ENCODE measurements around the gene DHPS. TPM values are rescaled to one million over a fixed set of nuclear protein-coding genes. Genes with fewer than 3 reads are reported as not detected.

DHPS gene
- total RNA-seq, 1 donor from 2014 or later = 79.4 TPM

GRCh38 chr19:12711187-12711586, 29.5 kb upstream of the DHPS start:
- H3K27ac Mint-ChIP-seq = no peak overlapping the region
- peaks cover 13% of the 10 kb centered on the region for H3K36me3 Mint-ChIP-seq
- no peak for DNase-seq (ENCODE audit: extremely low spot score, unreplicated experiment)
- H3K4me3 Mint-ChIP-seq = no peak overlapping the region
- H3K27me3 Mint-ChIP-seq = no peaks in the 10 kb centered on the region
- no peaks in the 10 kb centered on the region for H3K4me1 Mint-ChIP-seq (ENCODE audit: unreplicated experiment)
- H3K9me3 Mint-ChIP-seq = no peaks in the 10 kb centered on the region
- TF ChIP-seq CTCF (conservative IDR thresholded peaks at IDR 0.05) = no peak

GRCh38 chr19:12708641-12709040, 27.0 kb upstream of the DHPS start:
- no peak for DNase-seq (ENCODE audit: extremely low spot score, unreplicated experiment)
- no peak for TF ChIP-seq CTCF (conservative IDR thresholded peaks at IDR 0.05)
- Mint-ChIP-seq H3K4me3 (no peak overlapping the region), H3K27ac (no peak overlapping the region), H3K36me3 (peaks cover 16% of the 10 kb centered on the region), H3K4me1 (ENCODE audit: unreplicated experiment) (no peaks in the 10 kb centered on the region), H3K9me3 (no peaks in the 10 kb centered on the region), H3K27me3 (no peaks in the 10 kb centered on the region)

- H3K4me1 Mint-ChIP-seq (ENCODE audit: unreplicated experiment) = peaks cover 5% of the 10 kb centered on the region
- no peak for DNase-seq (ENCODE audit: extremely low spot score, unreplicated experiment)
- no peak overlapping the region for H3K4me3 Mint-ChIP-seq
- H3K27ac Mint-ChIP-seq = no peak overlapping the region
- no peak for TF ChIP-seq CTCF (conservative IDR thresholded peaks at IDR 0.05)
- H3K36me3 Mint-ChIP-seq = peaks cover 18% of the 10 kb centered on the region
- H3K27me3 Mint-ChIP-seq = no peaks in the 10 kb centered on the region
- no peaks in the 10 kb centered on the region for H3K9me3 Mint-ChIP-seq
Observed at GRCh38 chr19:12706332-12706718, 24.6 kb upstream of the DHPS start.

- H3K9me3 Mint-ChIP-seq = no peaks in the 10 kb centered on the region
- DNase-seq (ENCODE audit: extremely low spot score, unreplicated experiment) = no peak
- TF ChIP-seq CTCF (conservative IDR thresholded peaks at IDR 0.05) = no peak
- H3K4me1 Mint-ChIP-seq (ENCODE audit: unreplicated experiment) = peaks cover 5% of the 10 kb centered on the region
- no peaks in the 10 kb centered on the region for H3K27me3 Mint-ChIP-seq
- no peak overlapping the region for H3K4me3 Mint-ChIP-seq
- H3K27ac Mint-ChIP-seq = no peak overlapping the region
- peaks cover 18% of the 10 kb centered on the region for H3K36me3 Mint-ChIP-seq
Observed at GRCh38 chr19:12705654-12706331, 24.1 kb upstream of the DHPS start.

- Mint-ChIP-seq H3K27me3 (no peaks in the 10 kb centered on the region), H3K4me3 (no peak overlapping the region), H3K36me3 (peaks cover 14% of the 10 kb centered on the region), H3K27ac (no peak overlapping the region), H3K9me3 (no peaks in the 10 kb centered on the region), H3K4me1 (ENCODE audit: unreplicated experiment) (peaks cover 5% of the 10 kb centered on the region)
- no peak for DNase-seq (ENCODE audit: extremely low spot score, unreplicated experiment)
- TF ChIP-seq CTCF (conservative IDR thresholded peaks at IDR 0.05) = no peak
Observed at GRCh38 chr19:12705169-12705568, 23.5 kb upstream of the DHPS start.

Measured in type B pancreatic cell (in vitro differentiated cells).